Left forelimb (tissue), 1 donor: ENCODE measurements around the gene FAM151B.
A peak's percentile ranks its signal among the peaks of the same experiment; 100 is the strongest.
"Not testable (repeated sequence)": the region's sequence is repeated elsewhere in the genome, so short reads cannot be mapped to it uniquely, and the experiment has no call there.

Source experiments
- DNase-seq: peaks from one replicate; pipeline ENCODE4 v3.0.0-alpha.2; 2018; ENCODE audit warnings: low spot score

FAM151B gene

GRCh38 chr5:80487829-80488721 lies at the start of gene FAM151B:
Gene FAM151B (plus strand): TSS chr5:80488100. CDS start chr5:80488124, 24 bp downstream.
- peak; percentile 90 for DNase-seq

- no peak for DNase-seq
Measured at GRCh38 chr5:80438739-80439138, 49.2 kb upstream of the FAM151B start.

GRCh38 chr5:80439213-80439612 lies 48.7 kb upstream of the FAM151B start:
- DNase-seq = no peak

- DNase-seq = no peak
Measured at GRCh38 chr5:80442742-80443141, 45.2 kb upstream of the FAM151B start.

- DNase-seq = no peak
Measured at GRCh38 chr5:80453366-80453765, 34.5 kb upstream of the FAM151B start.

- DNase-seq = no peak
Measured at GRCh38 chr5:80463269-80463668, 24.6 kb upstream of the FAM151B start.

- DNase-seq = no peak
Measured at GRCh38 chr5:80466669-80467485, 21.0 kb upstream of the FAM151B start.

GRCh38 chr5:80468131-80468530 lies 19.8 kb upstream of the FAM151B start:
- no peak for DNase-seq

- DNase-seq = not testable (repeated sequence)
Measured at GRCh38 chr5:80470631-80471030, 17.3 kb upstream of the FAM151B start.

- DNase-seq = no peak
Measured at GRCh38 chr5:80474929-80475328, 13.0 kb upstream of the FAM151B start.

GRCh38 chr5:80479713-80480112 lies 8.2 kb upstream of the FAM151B start:
- DNase-seq = no peak

GRCh38 chr5:80480354-80480753 lies 7.5 kb upstream of the FAM151B start:
- DNase-seq = no peak

GRCh38 chr5:80481019-80481893 lies 6.6 kb upstream of the FAM151B start:
- no peak for DNase-seq

- DNase-seq = no peak
Measured at GRCh38 chr5:80482578-80482977, 5.3 kb upstream of the FAM151B start.

GRCh38 chr5:80483636-80484232 lies 4.2 kb upstream of the FAM151B start:
- DNase-seq = no peak

GRCh38 chr5:80487444-80487828 lies 464 bp upstream of the FAM151B start:
- no peak for DNase-seq

- DNase-seq = no peak
Measured at GRCh38 chr5:80491296-80491695, 3.4 kb downstream of the FAM151B start.

- DNase-seq = no peak
Measured at GRCh38 chr5:80492741-80493140, 4.8 kb downstream of the FAM151B start.

- not testable (repeated sequence) for DNase-seq
Measured at GRCh38 chr5:80493443-80493842, 5.5 kb downstream of the FAM151B start.

- DNase-seq = no peak
Measured at GRCh38 chr5:80495891-80496290, 8.0 kb downstream of the FAM151B start.

- no peak for DNase-seq
Measured at GRCh38 chr5:80502800-80503199, 14.9 kb downstream of the FAM151B start.

GRCh38 chr5:80503641-80504040 lies 15.7 kb downstream of the FAM151B start:
- no peak for DNase-seq
